Measurements from ENCODE around the gene TRMT61B. TPM values are rescaled to one million over a fixed set of nuclear protein-coding genes. Genes with fewer than 3 reads are reported as not detected.

Gene TRMT61B
- 21.0 TPM for polyA plus RNA-seq (2013, experiment 1 of 2)
- polyA plus RNA-seq (2013, experiment 2 of 2), result 22.0 TPM

GRCh38 chr2:28870146-28870891 lies at the start of gene TRMT61B:
TRMT61B (minus strand) TSS chr2:28870309; CDS start chr2:28870277, 32 bp downstream.
- Histone ChIP-seq H3K27ac (replicated peaks; ENCODE audit: low read length) (peak within 1 kb of the TSS; percentile 59), H3K79me1 (ENCODE audit: low read depth, low read length) (peaks cover 7% of the 10 kb centered on the region), H3K4me3 (ENCODE audit: low read length in 2 of 2) (peak within 1 kb of the TSS; percentile 86 to 91), H2BK15ac (ENCODE audit: low read length) (no peak within 1 kb of the TSS), H3K9me3 (replicated peaks in 1 of 2; ENCODE audit: control insufficient read depth in 2 of 2, insufficient read depth in 1 of 2, low read depth in 1 of 2, low read length in 2 of 2) (no peaks in the 10 kb centered on the region), H3K27me3 (ENCODE audit: control insufficient read depth in 3 of 3, insufficient read depth in 3 of 3, low read depth in 1 of 3, low read length in 3 of 3) (peaks cover 0 to 2% (median 0%) of the 10 kb centered on the region in 3 experiments), H3K4me1 (ENCODE audit: control insufficient read depth in 2 of 2, insufficient read depth in 1 of 2, low read depth in 1 of 2, low read length in 2 of 2) (peaks cover 3 to 8% of the 10 kb centered on the region in 2 donors), H3K9ac (ENCODE audit: low read depth, low read length, poor library complexity) (peak within 1 kb of the TSS; percentile 94), H2BK5ac (ENCODE audit: low read length) (no peak within 1 kb of the TSS), H2AK5ac (ENCODE audit: low read depth, low read length) (no peak within 1 kb of the TSS), H4K8ac (ENCODE audit: low read depth, low read length) (no peak within 1 kb of the TSS), H4K91ac (ENCODE audit: low read depth, low read length, poor library complexity) (no peak within 1 kb of the TSS), H3K23ac (ENCODE audit: low read depth, low read length, poor library complexity) (peak within 1 kb of the TSS; percentile 32), H2AFZ (ENCODE audit: low read length) (peak within 1 kb of the TSS; percentile 91), H3K18ac (ENCODE audit: low read length) (peak within 1 kb of the TSS; percentile 24), H3K4me2 (ENCODE audit: insufficient read depth, low read length, poor library complexity, severe bottlenecking) (peak within 1 kb of the TSS; percentile 72), H3K36me3 (replicated peaks in 1 of 2; ENCODE audit: control insufficient read depth in 2 of 2, insufficient read depth in 2 of 2, low read length in 2 of 2) (peaks cover 3 to 25% of the 10 kb centered on the region in 2 donors), H2BK12ac (ENCODE audit: low read length) (no peak within 1 kb of the TSS), H3K14ac (ENCODE audit: low read length) (no peak within 1 kb of the TSS), H3K4ac (ENCODE audit: low read length) (no peak within 1 kb of the TSS), H2BK120ac (ENCODE audit: low read depth, low read length) (no peak within 1 kb of the TSS)
- WGBS, 2 donors (ENCODE audit: extremely low coverage in 2 of 2, insufficient read length in 2 of 2, insufficient replicate concordance in 1 of 2), result no CpG with 5 or more reads among the region's 57 CpGs
- peak; percentile 96 for DNase-seq (ENCODE audit: low spot score)

GRCh38 chr2:28915939-28916338 lies 45.8 kb upstream of the TRMT61B start:
- H2BK5ac ChIP-seq (ENCODE audit: low read length), result no peak overlapping the region
- no peaks in the 10 kb centered on the region for H3K4me1 ChIP-seq (ENCODE audit: control insufficient read depth in 2 of 2, insufficient read depth in 1 of 2, low read depth in 1 of 2, low read length in 2 of 2)
- no peak overlapping the region for H2BK120ac ChIP-seq (ENCODE audit: low read depth, low read length)
- no peak overlapping the region for H2BK15ac ChIP-seq (ENCODE audit: low read length)
- no peak overlapping the region for H3K18ac ChIP-seq (ENCODE audit: low read length)
- no peak overlapping the region for H2AK5ac ChIP-seq (ENCODE audit: low read depth, low read length)
- H3K79me1 ChIP-seq (ENCODE audit: low read depth, low read length), result no peaks in the 10 kb centered on the region
- no peak overlapping the region for H4K8ac ChIP-seq (ENCODE audit: low read depth, low read length)
- no peaks in the 10 kb centered on the region for H3K27me3 ChIP-seq (ENCODE audit: control insufficient read depth in 3 of 3, insufficient read depth in 3 of 3, low read depth in 1 of 3, low read length in 3 of 3)
- H3K14ac ChIP-seq (ENCODE audit: low read length), result no peak overlapping the region
- H3K23ac ChIP-seq (ENCODE audit: low read depth, low read length, poor library complexity), result no peak overlapping the region
- no peak overlapping the region for H3K27ac ChIP-seq (replicated peaks; ENCODE audit: low read length)
- no peaks in the 10 kb centered on the region for H3K9me3 ChIP-seq (replicated peaks in 1 of 2; ENCODE audit: control insufficient read depth in 2 of 2, insufficient read depth in 1 of 2, low read depth in 1 of 2, low read length in 2 of 2)
- no peak overlapping the region for H2AFZ ChIP-seq (ENCODE audit: low read length)
- WGBS, 2 donors (ENCODE audit: extremely low coverage in 2 of 2, insufficient read length in 2 of 2, insufficient replicate concordance in 1 of 2), result no CpG with 5 or more reads among the region's 1 CpG
- no peak for DNase-seq (ENCODE audit: low spot score)
- peaks cover 12 to 95% of the 10 kb centered on the region in 2 donors for H3K36me3 ChIP-seq (replicated peaks in 1 of 2; ENCODE audit: control insufficient read depth in 2 of 2, insufficient read depth in 2 of 2, low read length in 2 of 2)
- no peak overlapping the region for H3K4me2 ChIP-seq (ENCODE audit: insufficient read depth, low read length, poor library complexity, severe bottlenecking)
- H3K9ac ChIP-seq (ENCODE audit: low read depth, low read length, poor library complexity), result no peak overlapping the region
- no peak overlapping the region for H3K4me3 ChIP-seq (ENCODE audit: low read length in 2 of 2)
- H4K91ac ChIP-seq (ENCODE audit: low read depth, low read length, poor library complexity), result no peak overlapping the region
- H3K4ac ChIP-seq (ENCODE audit: low read length), result no peak overlapping the region
- H2BK12ac ChIP-seq (ENCODE audit: low read length), result no peak overlapping the region

- H3K27ac ChIP-seq (replicated peaks; ENCODE audit: low read length), result no peak overlapping the region
- no peak for DNase-seq (ENCODE audit: low spot score)
- H3K14ac ChIP-seq (ENCODE audit: low read length), result no peak overlapping the region
- WGBS, 2 donors (ENCODE audit: extremely low coverage in 2 of 2, insufficient read length in 2 of 2, insufficient replicate concordance in 1 of 2), result 100% methylated on average over 1 of the region's 6 CpGs; no CpG with 5 or more reads in 1 of the 2 donors
- no peak overlapping the region for H2BK120ac ChIP-seq (ENCODE audit: low read depth, low read length)
- H3K9me3 ChIP-seq (replicated peaks in 1 of 2; ENCODE audit: control insufficient read depth in 2 of 2, insufficient read depth in 1 of 2, low read depth in 1 of 2, low read length in 2 of 2), result no peaks in the 10 kb centered on the region
- H4K8ac ChIP-seq (ENCODE audit: low read depth, low read length), result no peak overlapping the region
- H3K4ac ChIP-seq (ENCODE audit: low read length), result no peak overlapping the region
- peaks cover 3% of the 10 kb centered on the region for H3K79me1 ChIP-seq (ENCODE audit: low read depth, low read length)
- no peak overlapping the region for H3K4me3 ChIP-seq (ENCODE audit: low read length in 2 of 2)
- H4K91ac ChIP-seq (ENCODE audit: low read depth, low read length, poor library complexity), result no peak overlapping the region
- no peaks in the 10 kb centered on the region for H3K27me3 ChIP-seq (ENCODE audit: control insufficient read depth in 3 of 3, insufficient read depth in 3 of 3, low read depth in 1 of 3, low read length in 3 of 3)
- no peak overlapping the region for H2BK15ac ChIP-seq (ENCODE audit: low read length)
- peaks cover 33 to 98% of the 10 kb centered on the region in 2 donors for H3K36me3 ChIP-seq (replicated peaks in 1 of 2; ENCODE audit: control insufficient read depth in 2 of 2, insufficient read depth in 2 of 2, low read length in 2 of 2)
- H2BK12ac ChIP-seq (ENCODE audit: low read length), result no peak overlapping the region
- no peak overlapping the region for H3K18ac ChIP-seq (ENCODE audit: low read length)
- H3K9ac ChIP-seq (ENCODE audit: low read depth, low read length, poor library complexity), result no peak overlapping the region
- no peaks in the 10 kb centered on the region for H3K4me1 ChIP-seq (ENCODE audit: control insufficient read depth in 2 of 2, insufficient read depth in 1 of 2, low read depth in 1 of 2, low read length in 2 of 2)
- H2BK5ac ChIP-seq (ENCODE audit: low read length), result no peak overlapping the region
- no peak overlapping the region for H2AK5ac ChIP-seq (ENCODE audit: low read depth, low read length)
- no peak overlapping the region for H3K4me2 ChIP-seq (ENCODE audit: insufficient read depth, low read length, poor library complexity, severe bottlenecking)
- no peak overlapping the region for H2AFZ ChIP-seq (ENCODE audit: low read length)
- no peak overlapping the region for H3K23ac ChIP-seq (ENCODE audit: low read depth, low read length, poor library complexity)
These were observed 39.7 kb upstream of the TRMT61B start for GRCh38 chr2:28909655-28910353.

- no peak overlapping the region for H3K18ac ChIP-seq (ENCODE audit: low read length)
- H2BK5ac ChIP-seq (ENCODE audit: low read length), result no peak overlapping the region
- H3K9ac ChIP-seq (ENCODE audit: low read depth, low read length, poor library complexity), result no peak overlapping the region
- no peak overlapping the region for H3K14ac ChIP-seq (ENCODE audit: low read length)
- H2BK15ac ChIP-seq (ENCODE audit: low read length), result no peak overlapping the region
- no peak overlapping the region for H3K4me2 ChIP-seq (ENCODE audit: insufficient read depth, low read length, poor library complexity, severe bottlenecking)
- H3K23ac ChIP-seq (ENCODE audit: low read depth, low read length, poor library complexity), result no peak overlapping the region
- peaks cover 28 to 98% of the 10 kb centered on the region in 2 donors for H3K36me3 ChIP-seq (replicated peaks in 1 of 2; ENCODE audit: control insufficient read depth in 2 of 2, insufficient read depth in 2 of 2, low read length in 2 of 2)
- H3K4me1 ChIP-seq (ENCODE audit: control insufficient read depth in 2 of 2, insufficient read depth in 1 of 2, low read depth in 1 of 2, low read length in 2 of 2), result no peaks in the 10 kb centered on the region
- H3K4ac ChIP-seq (ENCODE audit: low read length), result no peak overlapping the region
- no peak for DNase-seq (ENCODE audit: low spot score)
- no peak overlapping the region for H3K27ac ChIP-seq (replicated peaks; ENCODE audit: low read length)
- no CpG with 5 or more reads among the region's 1 CpG for WGBS, 2 donors (ENCODE audit: extremely low coverage in 2 of 2, insufficient read length in 2 of 2, insufficient replicate concordance in 1 of 2)
- no peaks in the 10 kb centered on the region for H3K27me3 ChIP-seq (ENCODE audit: control insufficient read depth in 3 of 3, insufficient read depth in 3 of 3, low read depth in 1 of 3, low read length in 3 of 3)
- no peak overlapping the region for H4K8ac ChIP-seq (ENCODE audit: low read depth, low read length)
- no peak overlapping the region for H2BK120ac ChIP-seq (ENCODE audit: low read depth, low read length)
- H3K4me3 ChIP-seq (ENCODE audit: low read length in 2 of 2), result no peak overlapping the region
- no peak overlapping the region for H2AFZ ChIP-seq (ENCODE audit: low read length)
- H2AK5ac ChIP-seq (ENCODE audit: low read depth, low read length), result no peak overlapping the region
- H2BK12ac ChIP-seq (ENCODE audit: low read length), result no peak overlapping the region
- H3K9me3 ChIP-seq (replicated peaks in 1 of 2; ENCODE audit: control insufficient read depth in 2 of 2, insufficient read depth in 1 of 2, low read depth in 1 of 2, low read length in 2 of 2), result no peaks in the 10 kb centered on the region
- H4K91ac ChIP-seq (ENCODE audit: low read depth, low read length, poor library complexity), result no peak overlapping the region
- H3K79me1 ChIP-seq (ENCODE audit: low read depth, low read length), result peaks cover 3% of the 10 kb centered on the region
These were observed 38.1 kb upstream of the TRMT61B start for GRCh38 chr2:28908172-28908571.

All from neuronal stem cell (in vitro differentiated cells).